SK-N-SH (cell line): Measurements from ENCODE around the gene DOK6.

Experiments
- CTCF ChIP-seq: fragments of 200-600 bp; sonication (generic); IDR thresholded peaks from 2 replicates; pipeline ENCODE4 v1.6.1; 2017; ENCODE audit warnings: antibody characterized with exemption, mild to moderate bottlenecking, moderate library complexity
- REST ChIP-seq: IDR thresholded peaks from 2 replicates; pipeline ENCODE4 v1.6.1; 2012; ENCODE audit warnings: mild to moderate bottlenecking, low read depth, low read length, moderate library complexity

GRCh38 chr18:69858897-69859296 lies 458.2 kb downstream of the DOK6 start:
- no peak for TF ChIP-seq CTCF
- TF ChIP-seq REST: no peak
